GM10248 (cell line): ENCODE measurements around the gene GFI1B.

Experiments used
- CTCF ChIA-PET: fragments of 300-600 bp; sonication (Branson Sonifier 250); formaldehyde crosslinking; extraction: SDS; loops from one replicate; lab custom pipeline; 2021; ENCODE audit warnings: antibody characterized with exemption; lab: Yijun Ruan, JAX
- POLR2A ChIA-PET: fragments of 350-650 bp; sonication (Branson Sonifier 250); formaldehyde crosslinking; extraction: SDS; loops from one replicate; lab custom pipeline; 2020; ENCODE audit warnings: antibody characterized with exemption; lab: Yijun Ruan, JAX
- DNase-seq: peaks from one replicate; pipeline ENCODE4 v3.0.0; 2012; ENCODE audit errors: extremely low spot score
- TF ChIP-seq, protein P1 (sequence below): IDR thresholded peaks from 2 replicates; pipeline ENCODE4 v1.5.1; 2012; ENCODE audit warnings: mild to moderate bottlenecking, low read depth; ENCODE audit errors: extremely low read depth, missing control alignments, control extremely low read depth

Gene GFI1B

DNA sequence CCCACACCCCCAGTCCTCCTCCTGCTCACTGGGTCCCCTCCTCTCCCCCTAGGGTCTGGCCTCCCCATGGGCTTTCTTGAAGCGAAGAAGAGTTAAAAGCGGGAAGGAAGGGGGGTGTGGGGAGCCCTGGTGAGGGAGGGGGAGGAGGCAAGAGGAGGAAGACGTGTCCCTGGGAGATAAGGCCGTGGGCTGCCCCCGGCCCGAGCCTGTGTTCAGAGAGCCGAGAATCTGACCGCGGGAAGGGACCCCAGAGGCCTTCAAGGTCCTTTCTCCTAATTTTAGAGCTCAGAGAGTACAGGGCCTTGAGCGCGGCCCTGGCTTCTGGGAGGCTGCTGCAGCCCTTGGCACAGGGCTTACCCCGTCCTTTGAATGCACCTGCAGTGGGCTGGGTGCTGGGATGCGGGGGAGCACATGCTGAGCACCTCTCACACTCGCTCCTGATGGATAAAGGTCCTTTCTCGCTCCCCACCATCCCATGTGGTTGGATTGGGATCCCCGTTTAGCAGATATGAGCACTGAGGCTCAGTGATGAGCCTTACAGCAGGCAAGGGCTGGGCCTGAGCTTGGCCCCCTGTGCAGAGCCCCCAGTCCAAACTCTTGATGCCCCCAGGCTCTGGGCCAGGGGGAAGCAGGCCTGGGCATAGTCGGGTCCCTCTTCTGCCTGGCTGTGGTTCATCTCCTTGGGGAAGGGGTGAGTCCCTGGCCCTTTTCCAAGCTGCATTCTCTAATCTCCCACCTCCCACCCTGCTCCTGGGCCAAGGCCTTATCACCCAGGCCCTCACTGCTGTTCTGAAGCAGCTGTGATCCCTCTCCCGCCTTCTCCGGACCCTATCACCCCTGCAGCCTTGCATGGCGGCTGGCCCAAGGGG lies 5.9 kb downstream of the GFI1B start:
- POLR2A ChIA-PET: no interaction called here
- DNase-seq: peak; percentile 12
- CTCF ChIA-PET: interaction anchor here (0.9 to 1.9 kb wide), 2 partner anchors 11 to 13 kb away, joined by 4 to 8 read pairs; no protein-coding TSS in a partner anchor
- TF ChIP-seq, protein P1, sequence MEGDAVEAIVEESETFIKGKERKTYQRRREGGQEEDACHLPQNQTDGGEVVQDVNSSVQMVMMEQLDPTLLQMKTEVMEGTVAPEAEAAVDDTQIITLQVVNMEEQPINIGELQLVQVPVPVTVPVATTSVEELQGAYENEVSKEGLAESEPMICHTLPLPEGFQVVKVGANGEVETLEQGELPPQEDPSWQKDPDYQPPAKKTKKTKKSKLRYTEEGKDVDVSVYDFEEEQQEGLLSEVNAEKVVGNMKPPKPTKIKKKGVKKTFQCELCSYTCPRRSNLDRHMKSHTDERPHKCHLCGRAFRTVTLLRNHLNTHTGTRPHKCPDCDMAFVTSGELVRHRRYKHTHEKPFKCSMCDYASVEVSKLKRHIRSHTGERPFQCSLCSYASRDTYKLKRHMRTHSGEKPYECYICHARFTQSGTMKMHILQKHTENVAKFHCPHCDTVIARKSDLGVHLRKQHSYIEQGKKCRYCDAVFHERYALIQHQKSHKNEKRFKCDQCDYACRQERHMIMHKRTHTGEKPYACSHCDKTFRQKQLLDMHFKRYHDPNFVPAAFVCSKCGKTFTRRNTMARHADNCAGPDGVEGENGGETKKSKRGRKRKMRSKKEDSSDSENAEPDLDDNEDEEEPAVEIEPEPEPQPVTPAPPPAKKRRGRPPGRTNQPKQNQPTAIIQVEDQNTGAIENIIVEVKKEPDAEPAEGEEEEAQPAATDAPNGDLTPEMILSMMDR: no peak

DNA sequence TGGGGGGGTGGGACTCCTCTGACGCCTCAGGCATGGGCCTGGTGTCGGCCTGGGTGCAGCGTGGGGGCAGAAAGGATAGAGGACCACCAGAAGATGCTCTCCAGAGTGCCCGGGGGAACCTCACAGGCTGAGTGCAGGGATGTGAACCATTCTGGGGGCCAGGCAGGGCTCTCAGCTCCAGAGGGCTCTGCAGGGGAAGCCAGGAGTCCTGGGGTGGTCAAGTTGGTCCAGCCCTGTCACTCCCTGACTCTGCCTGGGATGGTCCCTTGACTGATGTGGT lies 6.5 kb downstream of the GFI1B start:
- POLR2A ChIA-PET: no interaction called here
- peak; percentile 10 for DNase-seq
- CTCF ChIA-PET: interaction anchor here (1.9 kb wide), 1 partner anchor 12 kb away, joined by 8 read pairs; no protein-coding TSS in a partner anchor
- TF ChIP-seq, protein P1: no peak

DNA sequence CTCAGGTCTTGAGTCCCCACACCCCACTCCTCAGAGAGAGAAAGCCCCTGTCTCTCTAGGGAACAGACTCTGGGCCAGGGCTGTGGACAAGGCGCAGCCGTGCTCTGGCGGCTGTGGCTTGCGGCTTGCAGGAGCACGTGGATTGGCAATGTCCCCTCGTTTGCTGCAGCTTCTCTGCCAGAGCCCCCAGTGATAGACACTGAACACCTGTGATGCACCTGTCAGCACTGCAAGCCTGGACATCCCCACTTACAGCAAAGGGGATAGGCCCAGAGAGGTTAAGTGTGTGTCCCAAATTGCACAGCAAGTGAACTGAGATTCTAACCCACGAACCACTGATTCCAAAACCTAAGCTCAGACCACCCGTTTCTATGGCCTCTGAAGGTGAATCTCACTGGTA lies 7.0 kb downstream of the GFI1B start:
- CTCF ChIA-PET: interaction anchor here (1.9 kb wide), 1 partner anchor 12 kb away, joined by 8 read pairs; no protein-coding TSS in a partner anchor
- POLR2A ChIA-PET: no interaction called here
- TF ChIP-seq, protein P1: no peak
- no peak for DNase-seq

DNA sequence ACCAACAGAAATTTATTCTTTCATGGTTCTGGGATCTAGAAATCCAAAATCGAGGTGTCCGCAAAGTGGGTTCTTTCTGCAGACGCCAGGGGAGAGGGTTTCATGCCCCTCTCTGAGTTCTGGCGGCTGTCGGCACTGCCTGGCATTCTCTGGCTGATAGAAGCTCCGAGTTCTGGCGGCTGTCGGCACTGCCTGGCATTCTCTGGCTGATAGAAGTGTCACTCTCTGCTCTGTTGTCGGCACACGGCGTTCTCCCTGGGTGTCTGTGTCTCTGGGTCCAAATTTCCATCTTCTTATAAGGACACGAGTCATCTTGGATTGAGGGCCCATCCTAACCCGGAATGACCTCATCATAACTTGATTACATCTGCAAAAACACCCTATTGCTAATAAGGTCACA lies 7.6 kb downstream of the GFI1B start:
- TF ChIP-seq, protein P1: no peak
- CTCF ChIA-PET: interaction anchor here (1.9 kb wide), 1 partner anchor 13 kb away, joined by 8 read pairs; no protein-coding TSS in a partner anchor
- DNase-seq: no peak
- POLR2A ChIA-PET: no interaction called here

DNA sequence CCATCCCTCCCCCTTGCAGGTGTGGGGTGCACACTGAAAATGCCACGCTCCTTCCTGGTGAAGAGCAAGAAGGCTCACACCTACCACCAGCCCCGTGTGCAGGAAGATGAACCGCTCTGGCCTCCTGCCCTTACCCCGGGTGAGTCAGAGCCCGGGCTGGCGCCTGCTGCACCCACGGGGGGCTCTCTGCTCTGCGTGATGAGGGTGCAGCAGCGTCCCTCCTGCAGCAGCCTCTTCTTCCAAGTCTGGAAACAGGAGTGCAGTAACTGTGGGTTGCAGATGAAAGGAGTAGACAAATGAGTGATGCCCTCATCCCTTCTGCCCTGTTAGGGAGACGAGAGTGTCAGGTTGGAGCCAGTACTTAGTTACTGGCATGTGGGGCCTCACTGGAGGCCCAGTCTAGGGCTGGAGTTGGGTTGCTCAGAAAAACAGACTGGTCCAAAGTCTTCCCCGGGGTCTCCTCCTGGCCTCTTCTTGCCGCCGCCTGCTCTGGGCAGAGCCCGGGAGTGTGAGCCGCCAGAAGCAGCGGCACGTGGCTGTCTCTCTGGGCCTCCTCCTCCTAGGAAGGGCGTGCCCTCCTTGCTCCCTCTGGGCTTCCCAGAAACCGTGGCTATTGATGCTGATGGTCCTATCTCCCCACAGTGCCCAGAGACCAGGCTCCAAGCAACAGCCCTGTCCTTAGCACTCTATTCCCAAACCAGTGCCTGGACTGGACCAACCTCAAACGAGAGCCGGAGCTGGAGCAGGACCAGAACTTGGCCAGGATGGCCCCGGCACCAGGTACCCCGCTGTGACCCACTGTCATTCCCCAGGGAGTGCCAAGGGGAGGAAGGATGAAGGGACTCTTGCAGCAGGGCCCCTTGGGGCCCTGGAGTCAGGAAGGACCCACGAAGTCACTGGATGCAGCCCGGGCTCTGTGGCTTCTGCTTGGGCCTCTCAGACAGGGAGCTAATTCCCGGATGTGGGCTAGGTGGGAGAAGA lies 8.4 kb downstream of the GFI1B start:
- TF ChIP-seq, protein P1: no peak
- CTCF ChIA-PET: interaction anchor here (1.9 to 2.2 kb wide), 2 partner anchors 9 to 14 kb away, joined by 8 to 11 read pairs; partner anchors contain the start of gene GFI1B
- POLR2A ChIA-PET: no interaction called here
- no peak for DNase-seq

DNA sequence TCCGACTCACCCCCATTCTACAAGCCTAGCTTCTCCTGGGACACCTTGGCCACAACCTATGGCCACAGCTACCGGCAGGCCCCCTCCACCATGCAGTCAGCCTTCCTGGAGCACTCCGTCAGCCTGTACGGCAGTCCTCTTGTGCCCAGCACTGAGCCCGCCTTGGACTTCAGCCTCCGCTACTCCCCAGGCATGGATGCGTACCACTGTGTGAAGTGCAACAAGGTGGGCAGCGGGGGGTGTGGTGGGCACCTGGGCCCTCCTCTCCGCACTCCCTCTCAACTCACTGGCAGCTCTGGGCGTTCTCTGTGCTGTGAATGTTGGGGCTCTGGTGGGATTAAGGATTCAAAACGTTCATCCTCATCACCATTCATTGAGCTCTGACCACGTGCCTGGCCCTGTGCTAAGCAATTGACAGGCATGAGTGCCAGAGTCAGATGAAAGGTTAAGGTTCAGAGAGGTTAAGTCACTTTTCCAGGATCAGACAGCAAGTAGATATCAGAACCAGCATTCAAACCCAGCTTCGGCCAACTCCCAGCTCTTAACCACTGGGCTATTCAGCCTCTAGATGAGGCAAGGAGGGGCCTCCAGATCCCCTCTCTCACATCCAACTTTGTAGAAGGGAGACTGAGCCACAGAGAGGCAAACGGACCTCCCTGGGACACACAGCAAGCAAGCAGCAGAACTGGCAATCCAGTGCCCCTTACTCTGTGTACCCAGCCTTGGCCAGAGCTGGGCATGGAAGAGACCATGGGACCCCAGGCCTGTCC lies 9.9 kb downstream of the GFI1B start:
- ChIA-PET POLR2A (no interaction called here), CTCF (interaction anchor here (0.8 to 2.2 kb wide), 2 partner anchors 10 to 87 kb away, joined by 3 to 11 read pairs; partner anchors contain the start of gene GFI1B)
- TF ChIP-seq, protein P1: no peak
- DNase-seq: no peak
